K562 (cell line): ENCODE data around the gene HCAR1. TPM values are rescaled to one million over a fixed set of nuclear protein-coding genes. Genes with fewer than 3 reads are reported as not detected.
A peak's percentile ranks its signal among the peaks of the same experiment; 100 is the strongest.

Experiments
- ATAC-seq: fragments of 200-7000 bp; cut with Tn5 transposase; 3 replicates; pipeline ENCODE4 v1.9.1; 2020; ENCODE audit warnings: moderate library complexity
- BruUV-seq: library from RNA; stranded (reverse); fragments of 400-500 nt; replicated peaks from 2 replicates; lab custom pipeline; 2021; lab: Mats Ljungman, UMichigan
- CTCF ChIA-PET: fragments of 300-600 bp; formaldehyde crosslinking; extraction: SDS; loops from one replicate; lab custom pipeline; 2021; ENCODE audit warnings: low intra/inter-chr PET ratio; lab: Yijun Ruan, JAX
- POLR2A ChIA-PET: fragments of 300-600, 350-650 bp; sonication (Branson Sonifier 250); formaldehyde crosslinking; extraction: SDS; loops from one replicate; lab custom pipeline; 2021; ENCODE audit warnings: antibody characterized with exemption, inconsistent platforms; lab: Yijun Ruan, JAX
- DNase-seq, 4 experiments: peaks; one replicate each; pipeline versions ENCODE4 v3.0.0 to v3.0.0-alpha.2; 2011 to 2018; ENCODE audit warnings: low spot score in 3 of 4, mixed read lengths in 3 of 4; ENCODE audit errors: extremely low read depth in 1 of 4
- FAIRE-seq: peaks from 2 replicates; lab custom pipeline; 2011; peaks lifted over from hg19 to GRCh38; lab: Jason Lieb, UNC
- H2AFZ ChIP-seq: 2 replicates; pipeline ENCODE4 v1.6.0; 2011; ENCODE audit warnings: low read depth, low read length, control low read depth, inconsistent platforms
- H3K27ac ChIP-seq: fragments of 200-600 bp; 3 replicates; pipeline ENCODE4 v1.8.0; 2011; ENCODE audit warnings: low read depth, mild to moderate bottlenecking, control low read depth, inconsistent platforms, low read length, moderate library complexity, mixed read lengths; ENCODE audit errors: extremely low read depth
- H3K27me3 ChIP-seq, 2 experiments: fragments of 300-600 bp in 1 of 2; 2 replicates in 1 of 2; 3 replicates in 1 of 2; pipeline versions ENCODE4 v1.6.0 to v1.8.0; 2011; ENCODE audit warnings: inconsistent platforms in 2 of 2, low read length in 2 of 2, mild to moderate bottlenecking in 1 of 2, mixed read lengths in 1 of 2, moderate library complexity in 1 of 2; ENCODE audit not compliant: control insufficient read depth in 2 of 2, insufficient read depth in 2 of 2
- H3K36me3 ChIP-seq: fragments of 300-600 bp; 3 replicates; pipeline ENCODE4 v1.8.0; 2011; ENCODE audit warnings: mild to moderate bottlenecking, low read length, inconsistent platforms; ENCODE audit not compliant: control insufficient read depth, insufficient read depth
- H3K4me1 ChIP-seq, 2 experiments: fragments of 200-600 bp in 1 of 2; replicated peaks in 1 of 2; 2 replicates in 1 of 2; 3 replicates in 1 of 2; pipeline versions ENCODE4 v1.5.1 to v1.8.0; 2011; ENCODE audit warnings: inconsistent platforms in 2 of 2, low read length in 2 of 2, mild to moderate bottlenecking in 1 of 2, mixed read lengths in 1 of 2, moderate library complexity in 1 of 2; ENCODE audit not compliant: control insufficient read depth in 2 of 2, insufficient read depth in 2 of 2
- H3K4me2 ChIP-seq: 2 replicates; pipeline ENCODE4 v1.6.1; 2011; ENCODE audit warnings: low read length, control low read depth, inconsistent platforms, mixed read lengths; ENCODE audit not compliant: insufficient read depth
- H3K4me3 ChIP-seq: fragments of 200-600 bp; sonication (generic), shearing (Covaris generic); 2 replicates; pipeline ENCODE4 v1.5.1; 2016; ENCODE audit warnings: control low read depth, inconsistent platforms
- H3K79me2 ChIP-seq: fragments of 200-600 bp; 3 replicates; pipeline ENCODE4 v1.8.0; 2011; ENCODE audit warnings: low read length, inconsistent platforms; ENCODE audit not compliant: control insufficient read depth, insufficient read depth
- H3K9ac ChIP-seq, 2 experiments: 2 replicates each; pipeline versions ENCODE4 v1.6.0 to v1.6.1; 2011; ENCODE audit warnings: low read depth in 2 of 2, low read length in 2 of 2, control low read depth in 1 of 2, inconsistent platforms in 1 of 2, mild to moderate bottlenecking in 1 of 2, mixed read lengths in 1 of 2; ENCODE audit not compliant: insufficient read depth in 1 of 2
- H3K9me1 ChIP-seq: one replicate; pipeline ENCODE4 v1.6.0; 2011; ENCODE audit warnings: inconsistent platforms, mild to moderate bottlenecking, low read length, moderate library complexity; ENCODE audit not compliant: control insufficient read depth, insufficient read depth
- H3K9me3 ChIP-seq: replicated peaks from 2 replicates; pipeline ENCODE4 v1.5.1; 2011; ENCODE audit warnings: low read depth, low read length, inconsistent platforms; ENCODE audit not compliant: control insufficient read depth, insufficient read depth
- H4K20me1 ChIP-seq: replicated peaks from 2 replicates; pipeline ENCODE4 v1.6.1; 2011; ENCODE audit warnings: low read length, inconsistent platforms, mixed read lengths; ENCODE audit not compliant: control insufficient read depth, insufficient read depth
- KLF16 ChIP-seq: IDR thresholded peaks from 2 replicates; pipeline ENCODE4 v1.6.1; 2016; ENCODE audit warnings: antibody characterized with exemption
- KLF6 ChIP-seq: fragments of 250-450 bp; sonication (Bioruptor Pico); IDR thresholded peaks from 2 replicates; pipeline ENCODE4 v1.4.0; 2020; ENCODE audit warnings: mild to moderate bottlenecking, moderate library complexity, borderline replicate concordance
- POLR2AphosphoS2 ChIP-seq: IDR thresholded peaks from 2 replicates; pipeline ENCODE4 v1.6.1; 2012; ENCODE audit warnings: low read length, improper control_type of control experiment
- SMAD1 ChIP-seq: fragments of 150-350 bp; IDR thresholded peaks from 2 replicates; pipeline ENCODE4 v1.6.1; 2014; ENCODE audit warnings: low read length, low read depth; ENCODE audit not compliant: partially characterized antibody
- SMARCB1 ChIP-seq: IDR thresholded peaks from 2 replicates; pipeline ENCODE4 v1.6.1; 2011; ENCODE audit warnings: improper control_type of control experiment, low read depth; ENCODE audit not compliant: insufficient read length
- TCF7L2 ChIP-seq: fragments of 150-350 bp; IDR thresholded peaks from 2 replicates; pipeline ENCODE4 v1.6.1; 2016; ENCODE audit warnings: low read depth, mild to moderate bottlenecking, low read length, moderate library complexity
- U2AF1 ChIP-seq: fragments of 200-400 bp; formaldehyde crosslinking; optimal IDR thresholded peaks from 2 replicates; pipeline ENCODE3; 2017; ENCODE audit warnings: mild to moderate bottlenecking, low read depth, low read length, moderate library complexity
- ZHX1 ChIP-seq: fragments of 150-350 bp; conservative IDR thresholded peaks from 2 replicates; pipeline ENCODE4 v1.6.1; 2014; ENCODE audit warnings: low read length
- ZNF175 ChIP-seq: fragments of 200-800 bp; sonication (Bioruptor generic); IDR thresholded peaks from 2 replicates; pipeline ENCODE4 v1.6.1; 2016; ENCODE audit warnings: low read depth, mild to moderate bottlenecking, missing genetic modification characterization, missing compliant biosample characterization
- ZNF778 ChIP-seq: fragments of 450-650 bp; formaldehyde crosslinking; IDR thresholded peaks from 2 replicates; pipeline ENCODE4 v1.4.0; 2020; ENCODE audit warnings: mild to moderate bottlenecking, moderate library complexity
- WGBS: fragments of 100-300 bp; shearing (Covaris generic); methylation state at CpG from one replicate; pipeline ENCODE4 v1.1.6; 2016; ENCODE audit warnings: low coverage, mixed read lengths; ENCODE audit not compliant: insufficient coverage; ENCODE audit errors: missing lambda C conversion rate; 5-methylcytosine and 5-hydroxymethylcytosine counted together
- in situ Hi-C: fragments of 300-500 bp; cut with MboI; formaldehyde crosslinking; loops from 4 replicates; pipeline ENCODE4 v1.15.0; 2018; ENCODE audit warnings: inconsistent platforms, mixed read lengths
- intact Hi-C: fragments of 100-400 bp; cut with micrococcal nuclease; formaldehyde crosslinking; loops from 2 replicates; pipeline ENCODE4 v1.14.2; 2022
- polyA plus RNA-seq, 8 experiments: library from polyadenylated mRNA; depleted of rRNA in 4 of 8; stranded (reverse) in 5 of 8; unstranded in 3 of 8; fragments of >200 nt; fragmentation: Nextera tagmentation in 2 of 8; fragmentation: Illumina TruSeq in 1 of 8; extraction: Ambion mirVana in 2 of 8; extraction: Trizol in 1 of 8; gene quantifications; 2 replicates each; pipeline versions ENCODE4 v1.2.1 to v1.2.3, GENCODE V29; 2011 to 2014; ENCODE audit warnings: inconsistent platforms in 1 of 8, missing spikeins in 1 of 8
- total RNA-seq, 7 experiments: library from RNA; depleted of rRNA in 6 of 7; stranded (reverse); fragments of >200 nt in 6 of 7; fragmentation: Illumina TruSeq in 2 of 7; extraction: Trizol in 2 of 7; gene quantifications; 2 replicates each; pipeline versions ENCODE4 v1.2.1 to v1.2.3, GENCODE V29; 2011 to 2021; ENCODE audit warnings: low replicate concordance in 1 of 7
- TF ChIP-seq, protein P1 (sequence below): sonication (generic); formaldehyde crosslinking; IDR thresholded peaks from 2 replicates; pipeline ENCODE4 v1.8.1; 2023; ENCODE audit warnings: mild to moderate bottlenecking, missing genetic modification reagents, moderate library complexity

Gene HCAR1
- total and polyA plus RNA-seq, 9 of the 15 experiments (the other 6 are each of a cell fraction or from before 2014, with no cell fraction given), result not detected

- TF ChIP-seq ZHX1, result 0 out of 2 replicates have a peak, but pooled peaks have one; percentile 3
- 0 out of 2 replicates have a peak, but pooled peaks have one; percentile 48 for TF ChIP-seq POLR2AphosphoS2
These were observed 22.6 kb upstream of the HCAR1 start (continued) for GRCh38 chr12:122753319-122753650.

DNA sequence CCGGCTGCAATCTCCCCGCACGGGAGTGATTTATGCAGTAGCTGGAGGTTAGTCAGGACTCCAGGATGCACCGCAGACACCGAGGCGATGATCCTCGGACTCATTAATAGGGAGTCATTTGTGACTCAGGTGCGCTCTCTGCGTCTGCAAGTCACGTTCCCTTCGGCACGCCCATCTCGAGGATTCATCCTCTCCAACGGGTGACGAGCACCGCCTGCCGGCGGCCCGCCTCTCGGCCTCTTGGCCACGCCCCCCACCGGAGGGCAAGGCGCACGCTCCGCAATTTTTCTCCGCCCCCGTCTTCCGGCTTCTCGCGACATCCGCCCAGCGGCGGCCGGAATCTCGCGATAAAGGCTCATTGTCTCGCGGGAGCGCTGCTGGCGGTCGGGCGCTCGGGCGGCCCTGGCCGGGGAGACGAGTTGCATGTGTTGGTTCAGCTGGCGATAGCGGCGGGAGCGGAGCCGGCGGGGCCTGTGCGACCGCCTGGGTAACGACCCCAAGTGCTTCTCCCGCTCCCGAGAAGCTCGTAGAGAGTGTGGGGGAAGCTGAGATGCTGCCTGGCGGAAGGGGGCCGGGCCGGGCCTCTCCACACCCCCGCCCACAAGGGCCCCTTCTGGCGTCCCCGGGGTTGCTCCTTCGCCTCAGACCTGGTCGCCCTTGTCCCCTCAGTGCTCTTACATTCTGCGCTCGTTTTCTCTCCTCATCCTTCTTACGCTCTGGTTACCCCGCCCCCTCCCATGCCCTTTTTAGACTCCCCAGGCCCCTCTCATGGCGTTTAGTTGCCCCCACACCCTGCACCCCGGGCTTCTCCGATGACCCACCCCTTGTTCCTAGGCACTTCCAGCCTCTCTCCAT lies 22.0 kb upstream of the HCAR1 start, which contains the start of gene DENR:
DENR (plus strand) TSS at position 361 of the 855 bp plus-strand sequence. CDS start 878 bp downstream, outside the sequence.
- peak within 1 kb of the TSS; percentile 93 for H2AFZ ChIP-seq
- TF ChIP-seq TCF7L2 (peak; percentile 63; the same call in 1 of the 2 replicates), KLF16 (0 out of 2 replicates have a peak, but pooled peaks have one; percentile 57), U2AF1 (peak; percentile 39), ZNF778 (no peak), KLF6 (CRISPR knock-in tag) (0 out of 2 replicates have a peak, but pooled peaks have one; percentile 30), SMARCB1 (no peak), ZNF175 (CRISPR knock-in tag) (no peak), SMAD1 (peak; percentile 68)
- TF ChIP-seq, protein P1, sequence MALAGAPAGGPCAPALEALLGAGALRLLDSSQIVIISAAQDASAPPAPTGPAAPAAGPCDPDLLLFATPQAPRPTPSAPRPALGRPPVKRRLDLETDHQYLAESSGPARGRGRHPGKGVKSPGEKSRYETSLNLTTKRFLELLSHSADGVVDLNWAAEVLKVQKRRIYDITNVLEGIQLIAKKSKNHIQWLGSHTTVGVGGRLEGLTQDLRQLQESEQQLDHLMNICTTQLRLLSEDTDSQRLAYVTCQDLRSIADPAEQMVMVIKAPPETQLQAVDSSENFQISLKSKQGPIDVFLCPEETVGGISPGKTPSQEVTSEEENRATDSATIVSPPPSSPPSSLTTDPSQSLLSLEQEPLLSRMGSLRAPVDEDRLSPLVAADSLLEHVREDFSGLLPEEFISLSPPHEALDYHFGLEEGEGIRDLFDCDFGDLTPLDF (CRISPR knock-in tag), result peak; percentile 67; the same call in 1 of the 2 replicates

More for the DNA sequence above, 22.0 kb upstream of the HCAR1 start, which contains the start of gene DENR:
- in situ Hi-C loops (loop anchor here (5.0 kb wide), 1 partner anchor 115 kb away; no protein-coding TSS in a partner anchor), intact Hi-C loops (loop anchor here (1.0 to 10.0 kb wide), 2 partner anchors 114 to 358 kb away; no protein-coding TSS in a partner anchor)
- H4K20me1 ChIP-seq, result no peaks in the 10 kb centered on the region; the same call in 1 of the 2 replicates
- peaks cover 40% of the 10 kb centered on the region for H3K36me3 ChIP-seq
- CTCF ChIA-PET, result interaction anchor here (0.6 to 4.1 kb wide), 3 partner anchors 8 to 115 kb away, joined by 3 to 61 read pairs (median 5); no protein-coding TSS in a partner anchor
- H3K27me3 ChIP-seq, result no peaks in the 10 kb centered on the region
- DNase-seq (peak; percentile 95 to 98 (median 96)), ATAC-seq (peak; percentile 94), FAIRE-seq (peak; percentile 84)
- BruUV-seq, result no TSS peak
- peak within 1 kb of the TSS; percentile 99 for H3K4me2 ChIP-seq
- POLR2A ChIA-PET, result interaction anchor here (0.5 to 1.6 kb wide), 9 partner anchors 10 to 549 kb away, joined by 3 to 6 read pairs (median 3); partner anchors contain the start of genes B3GNT4 and OGFOD2
- H3K9ac ChIP-seq, result peak within 1 kb of the TSS; percentile 97 to 98
- H3K9me1 ChIP-seq, result no peaks in the 10 kb centered on the region
- peak within 1 kb of the TSS; percentile 77 for H3K4me3 ChIP-seq
- no peaks in the 10 kb centered on the region for H3K9me3 ChIP-seq
- under 1% methylated on average over 51 of the region's 73 CpGs for WGBS
- H3K79me2 ChIP-seq, result peaks cover 40% of the 10 kb centered on the region
- peaks cover 31 to 33% of the 10 kb centered on the region in 2 experiments; a peak in 4 of 5 replicates for H3K4me1 ChIP-seq
- H3K27ac ChIP-seq, result peak within 1 kb of the TSS; percentile 87
